HCT116 (cell line): ENCODE measurements around the gene AP1M1. TPM values are rescaled to one million over a fixed set of nuclear protein-coding genes. Genes with fewer than 3 reads are reported as not detected.
A peak's percentile ranks its signal among the peaks of the same experiment; 100 is the strongest.

ENCODE experiments used
- ATAC-seq: fragments of 200-7000 bp; cut with Tn5 transposase; 2 replicates; pipeline ENCODE4 v1.9.1; 2020; ENCODE audit warnings: mild to moderate bottlenecking, moderate library complexity
- BruUV-seq: library from RNA; stranded (reverse); fragments of 400-500 nt; replicated peaks from 2 replicates; lab custom pipeline; 2021; lab: Mats Ljungman, UMichigan
- CTCF ChIA-PET: fragments of 300-600 bp; sonication (Branson Sonifier 250); formaldehyde crosslinking; loops from one replicate; lab custom pipeline; 2021; ENCODE audit warnings: antibody characterized with exemption; lab: Charles Lee
- POLR2A ChIA-PET: fragments of 300-600, 350-600 bp; sonication (Branson Sonifier 250); formaldehyde crosslinking; loops from one replicate; lab custom pipeline; 2021; ENCODE audit warnings: antibody characterized with exemption; lab: Charles Lee
- RAD21 ChIA-PET, 2 experiments: fragments of 300-600 bp; sonication (Branson Sonifier 250); formaldehyde crosslinking; loops; one replicate each; lab custom pipeline; 2023; ENCODE audit warnings: low total read pairs in 2 of 2; ENCODE audit not compliant: uncharacterized antibody in 2 of 2, unreplicated experiment in 2 of 2, low non-redundant PET in 1 of 2; lab: Charles Lee
- DNase-seq: peaks from one replicate; pipeline ENCODE4 v3.0.0-alpha.2; 2010; ENCODE audit warnings: low read depth, low spot score
- H2AFZ ChIP-seq: fragments of 200-600 bp; shearing (Covaris generic), sonication (generic); 2 replicates; pipeline ENCODE4 v1.6.1; 2017; ENCODE audit warnings: low read depth, mixed run types, mixed read lengths, antibody characterized with exemption, low read length; ENCODE audit not compliant: poor library complexity, severe bottlenecking
- H3K27ac ChIP-seq: 2 replicates; pipeline ENCODE4 v1.5.1; 2012; ENCODE audit warnings: low read depth, low read length
- H3K27me3 ChIP-seq: fragments of 200-600 bp; sonication (generic); 2 replicates; pipeline ENCODE4 v1.6.1; 2016; ENCODE audit warnings: mixed run types, low read length, mixed read lengths; ENCODE audit not compliant: insufficient read depth
- H3K36me3 ChIP-seq, 2 experiments: fragments of 200-500 bp in 1 of 2; fragments of 200-600 bp in 1 of 2; sonication (Bioruptor generic) in 1 of 2; sonication (generic) in 1 of 2; 2 replicates each; pipeline versions ENCODE4 v1.5.1 to v1.6.1; 2014 to 2016; ENCODE audit warnings: low read length in 2 of 2, inconsistent platforms in 1 of 2, mixed read lengths in 1 of 2, mixed run types in 1 of 2; ENCODE audit not compliant: insufficient read depth in 2 of 2, control insufficient read depth in 1 of 2
- H3K4me1 ChIP-seq, 2 experiments: fragments of 200-600 bp in 1 of 2; sonication (generic) in 1 of 2; 2 replicates each; pipeline versions ENCODE4 v1.5.1 to v1.6.1; 2012 to 2017; ENCODE audit warnings: low read length in 2 of 2, inconsistent platforms in 1 of 2, mild to moderate bottlenecking in 1 of 2, mixed read lengths in 1 of 2, mixed run types in 1 of 2, moderate library complexity in 1 of 2; ENCODE audit not compliant: insufficient read depth in 2 of 2, control insufficient read depth in 1 of 2
- H3K4me2 ChIP-seq: fragments of 200-600 bp; sonication (generic); 2 replicates; pipeline ENCODE4 v1.6.1; 2017; ENCODE audit warnings: mixed run types, low read length, mixed read lengths
- H3K4me3 ChIP-seq, 2 experiments: fragments of 200-600 bp in 1 of 2; sonication (generic) in 1 of 2; replicated peaks in 1 of 2; 2 replicates each; pipeline ENCODE4 v1.5.1; 2011 to 2016; ENCODE audit warnings: low read length in 2 of 2, control low read depth in 1 of 2, low read depth in 1 of 2, mild to moderate bottlenecking in 1 of 2, mixed read lengths in 1 of 2, mixed run types in 1 of 2
- H3K79me2 ChIP-seq: fragments of 200-600 bp; sonication (generic); 2 replicates; pipeline ENCODE4 v1.6.1; 2017; ENCODE audit warnings: mild to moderate bottlenecking, mixed run types, low read length, moderate library complexity, mixed read lengths; ENCODE audit not compliant: insufficient read depth
- H3K9ac ChIP-seq: fragments of 200-600 bp; sonication (generic); 2 replicates; pipeline ENCODE4 v1.6.1; 2016; ENCODE audit warnings: low read length, mixed read lengths
- H3K9me2 ChIP-seq: fragments of 200-600 bp; sonication (generic), shearing (Covaris generic); 2 replicates; pipeline ENCODE4 v1.6.1; 2017; ENCODE audit warnings: mixed run types, mild to moderate bottlenecking, moderate library complexity; ENCODE audit not compliant: insufficient read depth
- H3K9me3 ChIP-seq, 2 experiments: fragments of 200-500 bp in 1 of 2; fragments of 200-600 bp in 1 of 2; sonication (Bioruptor generic) in 1 of 2; sonication (generic) in 1 of 2; 2 replicates each; pipeline ENCODE4 v1.6.1; 2014 to 2017; ENCODE audit warnings: low read length in 2 of 2, mixed read lengths in 2 of 2, inconsistent platforms in 1 of 2, low read depth in 1 of 2, mild to moderate bottlenecking in 1 of 2, mixed run types in 1 of 2, moderate library complexity in 1 of 2; ENCODE audit not compliant: control insufficient read depth in 1 of 2, insufficient read depth in 1 of 2
- H4K20me1 ChIP-seq: fragments of 200-600 bp; sonication (generic), shearing (Covaris generic); 2 replicates; pipeline ENCODE4 v1.6.1; 2017; ENCODE audit warnings: mixed run types, mild to moderate bottlenecking, moderate library complexity; ENCODE audit not compliant: insufficient read depth
- CEBPB ChIP-seq: IDR thresholded peaks from 2 replicates; pipeline ENCODE4 v1.6.1; 2012; ENCODE audit warnings: low read depth
- EGR1 ChIP-seq: IDR thresholded peaks from 2 replicates; pipeline ENCODE4 v1.6.1; 2012; ENCODE audit warnings: low read depth
- EZH2 ChIP-seq: fragments of 200-600 bp; sonication (generic); IDR thresholded peaks from 2 replicates; pipeline ENCODE4 v1.6.1; 2017; ENCODE audit warnings: antibody characterized with exemption, mixed run types
- FOSL1 ChIP-seq: IDR thresholded peaks from 2 replicates; pipeline ENCODE4 v1.6.1; 2012; ENCODE audit warnings: low read depth
- POLR2AphosphoS5 ChIP-seq: IDR thresholded peaks from 2 replicates; pipeline ENCODE4 v1.6.1; 2011; ENCODE audit warnings: mild to moderate bottlenecking, low read depth, low read length, moderate library complexity
- YY1 ChIP-seq: IDR thresholded peaks from 2 replicates; pipeline ENCODE4 v1.6.1; 2011; ENCODE audit warnings: low read length, low read depth, moderate library complexity, mild to moderate bottlenecking; ENCODE audit not compliant: insufficient replicate concordance; ENCODE audit errors: extremely low read depth
- ZBTB33 ChIP-seq: IDR thresholded peaks from 2 replicates; pipeline ENCODE4 v1.6.1; 2011; ENCODE audit warnings: mild to moderate bottlenecking, low read length, moderate library complexity; ENCODE audit not compliant: insufficient replicate concordance; ENCODE audit errors: extremely low read depth
- ZFX ChIP-seq: fragments of 450-650 bp; IDR thresholded peaks from 2 replicates; pipeline ENCODE4 v1.6.1; 2017
- ZNF274 ChIP-seq: fragments of 200-500 bp; sonication (Bioruptor generic); IDR thresholded peaks from 2 replicates; pipeline ENCODE4 v1.6.1; 2014; ENCODE audit warnings: mild to moderate bottlenecking, low read depth, low read length, inconsistent platforms
- intact Hi-C: fragments of 100-400 bp; cut with micrococcal nuclease; formaldehyde crosslinking; loops from 2 replicates; pipeline ENCODE4 v1.10.0; 2022
- total RNA-seq: library from RNA; stranded (reverse); gene quantifications from one replicate; pipeline ENCODE4 v1.2.1, GENCODE V29; 2021; ENCODE audit not compliant: unreplicated experiment

Gene AP1M1
- total RNA-seq, 1 experiment from 2014 or later = 50.0 TPM

- H3K9ac ChIP-seq = no peak overlapping the region
- H3K9me3 ChIP-seq = no peaks in the 10 kb centered on the region
- ChIA-PET CTCF (interaction anchor here (0.6 to 2.0 kb wide), 11 partner anchors 11 to 492 kb away, joined by 3 to 24 read pairs (median 4); partner anchors contain the start of gene AP1M1), RAD21 (interaction anchor here (0.6 to 1.2 kb wide), 2 partner anchors 143 to 203 kb away, joined by 3 to 7 read pairs; no protein-coding TSS in a partner anchor), POLR2A (interaction anchor here (0.9 to 2.0 kb wide), 14 partner anchors 10 to 375 kb away, joined by 3 to 18 read pairs (median 4); partner anchors contain the start of genes AP1M1 and TPM4)
- BruUV-seq = TSS peak; percentile 92
- peaks cover 21 to 44% of the 10 kb centered on the region in 2 experiments for H3K4me1 ChIP-seq
- H3K27me3 ChIP-seq = no peaks in the 10 kb centered on the region
- peaks cover 14 to 17% of the 10 kb centered on the region in 2 experiments; a peak in 3 of 4 replicates for H3K36me3 ChIP-seq
- H3K9me2 ChIP-seq = no peaks in the 10 kb centered on the region
- peak overlapping the region; percentile 86 for H3K4me2 ChIP-seq
- peaks cover 28% of the 10 kb centered on the region for H3K79me2 ChIP-seq
- peak overlapping the region; percentile 94 to 97 for H3K4me3 ChIP-seq
- no peak for DNase-seq
- TF ChIP-seq ZBTB33 = no peak
- TF ChIP-seq YY1 = no peak
- TF ChIP-seq ZFX = no peak
- TF ChIP-seq ZNF274 = no peak
- TF ChIP-seq CEBPB = no peak
- no peak for TF ChIP-seq POLR2AphosphoS5
- TF ChIP-seq FOSL1 = no peak
- TF ChIP-seq EZH2 = no peak
- no peak for TF ChIP-seq EGR1
- intact Hi-C loops = loop anchor here (5.0 kb wide), 1 partner anchor 347 kb away; no protein-coding TSS in a partner anchor
- peak overlapping the region; percentile 26 for H3K27ac ChIP-seq
- no peak; the same call in 1 of the 2 replicates for ATAC-seq
- H4K20me1 ChIP-seq = no peaks in the 10 kb centered on the region
- H2AFZ ChIP-seq = no peak overlapping the region
These were observed 13.0 kb upstream of the AP1M1 start for GRCh38 chr19:16184665-16185122.
